ENCODE measurements around the gene PID1.

The PID1 gene

DNA sequence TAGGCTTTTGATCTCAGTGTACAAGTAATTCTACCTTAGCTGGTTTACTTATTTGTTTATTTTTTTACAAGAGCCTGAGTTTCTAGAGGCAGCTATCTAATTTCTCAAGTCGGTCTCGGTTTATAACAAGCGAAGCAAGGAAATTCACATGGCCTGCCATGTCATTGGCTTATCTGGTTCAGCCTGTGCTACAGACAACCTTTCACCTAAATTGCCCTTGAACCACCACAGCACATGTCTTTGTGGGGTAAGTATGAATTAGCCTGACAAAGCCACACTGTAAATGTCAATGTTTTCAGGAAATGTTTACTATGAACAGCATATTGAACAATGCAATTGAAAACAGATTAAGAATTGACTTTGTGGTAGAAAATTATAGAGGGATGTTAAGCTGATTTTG lies 167.1 kb downstream of the PID1 start:
- TF ChIP-seq, protein P1, sequence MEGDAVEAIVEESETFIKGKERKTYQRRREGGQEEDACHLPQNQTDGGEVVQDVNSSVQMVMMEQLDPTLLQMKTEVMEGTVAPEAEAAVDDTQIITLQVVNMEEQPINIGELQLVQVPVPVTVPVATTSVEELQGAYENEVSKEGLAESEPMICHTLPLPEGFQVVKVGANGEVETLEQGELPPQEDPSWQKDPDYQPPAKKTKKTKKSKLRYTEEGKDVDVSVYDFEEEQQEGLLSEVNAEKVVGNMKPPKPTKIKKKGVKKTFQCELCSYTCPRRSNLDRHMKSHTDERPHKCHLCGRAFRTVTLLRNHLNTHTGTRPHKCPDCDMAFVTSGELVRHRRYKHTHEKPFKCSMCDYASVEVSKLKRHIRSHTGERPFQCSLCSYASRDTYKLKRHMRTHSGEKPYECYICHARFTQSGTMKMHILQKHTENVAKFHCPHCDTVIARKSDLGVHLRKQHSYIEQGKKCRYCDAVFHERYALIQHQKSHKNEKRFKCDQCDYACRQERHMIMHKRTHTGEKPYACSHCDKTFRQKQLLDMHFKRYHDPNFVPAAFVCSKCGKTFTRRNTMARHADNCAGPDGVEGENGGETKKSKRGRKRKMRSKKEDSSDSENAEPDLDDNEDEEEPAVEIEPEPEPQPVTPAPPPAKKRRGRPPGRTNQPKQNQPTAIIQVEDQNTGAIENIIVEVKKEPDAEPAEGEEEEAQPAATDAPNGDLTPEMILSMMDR (IDR thresholded peaks at IDR 0.05; ENCODE audit: borderline replicate concordance, control extremely low read depth, extremely low read depth, insufficient read depth, missing control alignments) = no peak
- in situ Hi-C loops (cut with MboI; ENCODE audit: low sequenced_read_pairs, unreplicated experiment) = no loop called here

DNA sequence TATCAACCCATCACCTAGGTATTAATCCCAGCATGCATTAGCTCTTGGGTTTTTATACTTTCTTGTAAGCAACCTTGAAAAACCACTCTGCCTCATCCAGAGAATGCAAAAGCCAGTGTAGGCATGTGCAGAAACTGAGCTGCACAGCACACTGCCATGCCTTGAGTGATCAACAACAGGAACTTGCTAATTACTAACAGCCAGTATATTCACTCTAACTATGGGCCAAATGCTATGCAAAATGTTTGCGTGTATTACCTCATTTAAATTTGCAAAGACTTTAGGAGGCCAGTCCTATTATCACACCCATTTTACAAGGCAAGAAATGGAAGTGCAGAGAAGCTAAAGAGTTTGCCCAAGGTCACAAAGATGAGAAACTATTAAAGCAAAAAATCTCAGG lies 169.8 kb downstream of the PID1 start:
- no peak for DNase-seq (ENCODE audit: low spot score)
- in situ Hi-C loops (cut with MboI; ENCODE audit: low sequenced_read_pairs, unreplicated experiment) = no loop called here
- TF ChIP-seq, protein P1 (IDR thresholded peaks at IDR 0.05; ENCODE audit: borderline replicate concordance, control extremely low read depth, extremely low read depth, insufficient read depth, missing control alignments) = no peak

More for the DNA sequence above, 167.1 kb downstream of the PID1 start:
- no peak for DNase-seq (ENCODE audit: low spot score)

DNA sequence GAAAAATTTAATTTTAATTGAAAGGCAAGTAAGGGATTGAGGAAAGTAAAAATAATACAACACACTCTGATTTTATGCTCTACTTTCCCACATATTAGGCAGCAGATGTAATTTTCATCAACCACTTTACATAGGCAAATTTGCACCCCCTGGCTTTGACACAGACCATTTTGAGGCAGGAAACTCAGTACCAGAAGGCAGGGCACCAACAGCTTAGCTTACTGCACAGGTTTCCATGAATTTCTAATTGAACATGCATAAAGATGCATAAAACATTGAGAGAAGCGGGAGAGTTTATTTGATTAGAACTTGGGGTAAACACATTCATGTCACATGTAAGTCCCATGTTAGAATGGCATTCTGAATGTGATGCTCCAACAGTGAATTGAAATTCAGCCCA lies 171.9 kb downstream of the PID1 start:
- no peak for DNase-seq (ENCODE audit: low spot score)
- in situ Hi-C loops (cut with MboI; ENCODE audit: low sequenced_read_pairs, unreplicated experiment) = no loop called here
- TF ChIP-seq, protein P1 (IDR thresholded peaks at IDR 0.05; ENCODE audit: borderline replicate concordance, control extremely low read depth, extremely low read depth, insufficient read depth, missing control alignments) = no peak

DNA sequence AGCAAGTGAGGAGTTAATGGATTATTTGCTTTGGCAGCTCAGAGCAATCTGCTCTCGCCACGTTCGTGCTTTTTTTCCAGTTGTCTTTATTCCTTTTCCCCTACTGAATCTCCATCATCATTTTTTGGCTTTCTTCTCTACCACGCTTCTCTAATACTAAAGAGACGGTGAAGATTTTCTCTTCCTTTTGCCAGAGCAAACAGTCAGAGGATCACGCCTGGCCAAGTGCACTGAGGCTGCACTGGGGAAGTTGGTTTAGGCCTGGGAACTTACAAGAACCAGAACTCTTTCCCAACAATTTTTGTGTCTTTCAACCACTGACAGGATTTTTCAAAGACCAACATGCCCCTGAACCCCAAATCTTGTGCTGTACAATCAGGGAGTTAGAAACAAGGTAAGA lies 172.3 kb downstream of the PID1 start:
- in situ Hi-C loops (cut with MboI; ENCODE audit: low sequenced_read_pairs, unreplicated experiment) = no loop called here
- TF ChIP-seq, protein P1 (IDR thresholded peaks at IDR 0.05; ENCODE audit: borderline replicate concordance, control extremely low read depth, extremely low read depth, insufficient read depth, missing control alignments) = no peak

DNA sequence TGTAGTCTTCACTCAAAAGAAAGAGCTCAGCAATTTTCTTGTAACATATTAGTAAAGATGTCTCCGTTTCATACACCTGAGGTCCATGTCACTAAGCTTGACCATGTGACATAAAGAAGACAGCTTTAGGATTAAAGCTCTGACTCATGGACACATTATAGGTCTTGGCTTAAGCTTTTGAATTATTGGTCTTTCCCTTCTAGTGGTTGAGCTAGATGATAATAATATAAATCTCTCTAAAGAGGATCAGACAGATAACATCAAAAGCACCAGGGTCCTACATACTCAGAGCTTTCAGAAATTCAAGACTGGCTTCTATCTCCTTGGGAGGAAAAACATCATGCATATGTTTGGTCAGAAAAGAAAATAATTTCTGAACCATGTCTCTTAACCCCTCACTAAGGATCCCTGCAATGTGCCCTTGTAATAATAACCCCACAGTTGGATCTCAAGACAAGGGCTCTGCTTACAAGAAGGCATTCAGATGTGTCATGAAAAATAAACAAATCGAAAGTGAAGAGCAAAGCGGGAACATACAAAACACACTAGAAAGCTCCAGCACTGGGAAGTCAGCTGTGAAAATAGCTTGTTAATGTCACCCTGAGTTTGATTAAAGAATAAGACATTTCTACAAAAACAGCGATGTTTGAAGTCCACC lies 174.5 kb downstream of the PID1 start:
- TF ChIP-seq, protein P1 (IDR thresholded peaks at IDR 0.05; ENCODE audit: borderline replicate concordance, control extremely low read depth, extremely low read depth, insufficient read depth, missing control alignments) = no peak
- in situ Hi-C loops (cut with MboI; ENCODE audit: low sequenced_read_pairs, unreplicated experiment) = no loop called here
- no peak for DNase-seq (ENCODE audit: low spot score)

More for the DNA sequence above, 172.3 kb downstream of the PID1 start:
- DNase-seq (ENCODE audit: low spot score) = no peak

- TF ChIP-seq, protein P1 (IDR thresholded peaks at IDR 0.05; ENCODE audit: borderline replicate concordance, control extremely low read depth, extremely low read depth, insufficient read depth, missing control alignments) = no peak
- in situ Hi-C loops (cut with MboI; ENCODE audit: low sequenced_read_pairs, unreplicated experiment) = no loop called here
- DNase-seq (ENCODE audit: low spot score) = no peak
These were observed 175.6 kb downstream of the PID1 start for GRCh38 chr2:229095472-229095871.
